ENCODE results near the gene INTS2. TPM values are rescaled to one million over a fixed set of nuclear protein-coding genes. Genes with fewer than 3 reads are reported as not detected.

INTS2 gene
- total RNA-seq, 2 donors from 2014 or later: 10.3 to 10.8 TPM

Other genes starting within 250 kb of the INTS2 start
- gene BRIP1, start 64.5 kb downstream of the INTS2 start, total RNA-seq: under 1 TPM; 0.10 to 0.77 TPM
- 10 to 100 TPM; 24.5 to 38.4 TPM for gene MED13, start 137.3 kb upstream of the INTS2 start, total RNA-seq

All from left cardiac atrium (tissue), 2 donors.